HG03135 (cell line): ENCODE measurements around the gene PPP2R2B.

Experiments used
- ATAC-seq: cut with Tn5 transposase; IDR thresholded peaks from one replicate; pipeline ENCODE4 v1.9.1; 2021; ENCODE audit warnings: mild to moderate bottlenecking, moderate library complexity; ENCODE audit not compliant: unreplicated experiment

Gene PPP2R2B

GRCh38 chr5:146789712-146790653, 88.6 kb downstream of the PPP2R2B start:
- ATAC-seq, result no peak

DNA sequence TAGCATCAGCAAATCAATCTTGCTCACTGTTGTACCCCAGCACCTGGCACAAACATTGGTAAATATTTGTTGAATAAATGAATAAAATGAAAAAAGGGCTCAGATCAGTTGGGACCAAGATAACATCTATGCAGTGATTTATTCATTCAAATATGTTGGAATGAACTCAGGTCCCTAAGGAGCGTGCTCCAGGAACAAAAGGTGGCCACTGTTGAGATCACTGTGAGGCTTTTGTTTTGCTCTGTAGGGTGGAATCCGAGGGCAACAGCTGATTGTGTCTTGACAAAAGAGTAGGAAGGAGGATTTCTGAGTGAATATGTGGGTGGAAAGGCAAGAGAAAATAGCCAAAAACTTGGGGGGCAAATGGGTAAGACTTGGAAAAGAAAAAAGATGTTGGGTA, 89.7 kb downstream of the PPP2R2B start:
- ATAC-seq, result no peak

DNA sequence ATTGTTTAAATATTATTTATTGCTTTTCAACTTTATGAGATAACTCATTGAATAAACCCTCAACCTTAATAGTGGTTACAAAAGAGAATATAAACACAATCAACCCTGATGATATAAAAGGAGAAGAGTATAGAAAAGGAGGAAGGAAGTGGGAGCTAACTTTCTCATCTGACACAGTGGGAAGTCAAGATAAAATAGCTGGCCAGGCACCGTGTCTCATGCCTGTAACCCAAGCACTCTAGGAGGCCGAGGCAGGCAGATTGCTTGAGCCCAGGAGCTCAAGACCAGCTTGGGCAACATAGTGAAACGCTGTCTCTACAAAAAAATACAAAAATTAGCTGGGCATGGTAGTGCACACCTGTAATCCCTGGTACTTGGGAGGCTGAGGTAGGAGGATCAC, 93.5 kb downstream of the PPP2R2B start:
- ATAC-seq, result no peak

GRCh38 chr5:146781157-146781556, 97.4 kb downstream of the PPP2R2B start:
- no peak for ATAC-seq

- ATAC-seq, result no peak
These were observed 99.2 kb downstream of the PPP2R2B start for GRCh38 chr5:146779211-146779869.

DNA sequence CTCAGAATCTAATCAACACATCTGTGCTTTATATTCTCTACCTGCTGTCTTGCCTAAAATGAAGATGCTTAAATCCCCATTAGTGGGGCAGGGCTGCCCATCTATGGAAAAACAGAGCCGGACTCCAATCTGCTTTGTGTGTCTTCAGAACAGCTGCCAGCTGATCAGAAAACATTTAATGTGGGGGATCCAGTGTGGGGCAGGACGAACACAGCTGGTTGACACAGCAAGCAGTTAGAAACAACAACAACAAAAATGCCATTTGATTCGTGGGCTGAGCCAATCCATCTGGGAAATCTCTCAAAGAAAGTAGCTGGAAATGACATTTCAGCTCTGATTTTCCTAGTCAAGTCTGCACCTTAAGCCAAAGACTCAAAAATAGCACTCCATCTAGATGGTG, 99.8 kb downstream of the PPP2R2B start:
- ATAC-seq, result no peak

GRCh38 chr5:146778261-146778660, 100.3 kb downstream of the PPP2R2B start:
- ATAC-seq, result no peak

DNA sequence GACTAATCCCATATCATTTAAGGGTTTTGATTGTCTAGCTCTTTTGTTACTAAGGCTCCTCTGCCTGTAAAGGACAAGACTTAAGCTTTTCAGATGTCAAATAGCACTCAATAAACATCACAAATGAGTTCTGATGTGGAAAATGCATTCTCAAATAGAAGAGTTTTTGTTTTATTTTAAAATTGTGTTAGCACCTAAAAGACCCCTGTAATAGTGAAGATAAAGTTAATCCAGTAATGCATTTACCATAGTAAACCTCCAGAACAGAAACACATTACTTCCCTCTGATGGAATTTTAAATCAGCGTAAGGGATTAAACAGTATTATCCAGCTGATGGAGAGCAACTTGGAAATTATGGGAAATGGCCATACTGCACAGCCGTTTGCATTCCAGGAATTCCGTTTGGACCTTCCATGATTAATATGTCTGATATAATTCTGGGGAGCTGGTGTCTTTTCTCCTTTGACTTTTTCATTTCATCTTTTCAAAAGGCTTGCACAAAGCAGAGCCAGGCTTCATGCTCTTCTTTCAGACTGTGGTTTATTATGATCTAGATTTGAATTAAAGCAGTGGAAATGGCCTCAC, 105.6 kb downstream of the PPP2R2B start:
- no peak for ATAC-seq

- ATAC-seq, result no peak
These were observed 107.6 kb downstream of the PPP2R2B start for GRCh38 chr5:146770980-146771379.

DNA sequence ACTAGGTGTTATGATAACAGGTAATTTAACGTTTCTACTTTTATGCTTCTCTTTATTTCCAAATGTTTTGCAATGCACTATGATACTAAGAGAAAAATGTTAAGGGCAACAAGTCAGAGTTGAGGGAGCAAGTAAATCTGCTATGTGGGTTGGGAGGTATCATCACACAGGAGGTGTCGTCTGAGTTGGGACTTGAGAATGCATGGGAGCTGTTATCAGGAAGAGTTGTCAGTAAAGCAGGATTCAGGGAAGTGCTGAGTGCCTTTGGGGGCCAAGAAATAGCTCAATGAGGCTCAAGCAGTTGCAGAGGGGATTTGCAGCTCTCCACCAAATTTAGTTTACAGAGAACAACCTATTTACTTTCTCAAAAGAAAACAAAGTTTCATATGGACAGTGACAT, 108.0 kb downstream of the PPP2R2B start:
- ATAC-seq, result no peak

GRCh38 chr5:146767534-146767933, 111.0 kb downstream of the PPP2R2B start:
- no peak for ATAC-seq

DNA sequence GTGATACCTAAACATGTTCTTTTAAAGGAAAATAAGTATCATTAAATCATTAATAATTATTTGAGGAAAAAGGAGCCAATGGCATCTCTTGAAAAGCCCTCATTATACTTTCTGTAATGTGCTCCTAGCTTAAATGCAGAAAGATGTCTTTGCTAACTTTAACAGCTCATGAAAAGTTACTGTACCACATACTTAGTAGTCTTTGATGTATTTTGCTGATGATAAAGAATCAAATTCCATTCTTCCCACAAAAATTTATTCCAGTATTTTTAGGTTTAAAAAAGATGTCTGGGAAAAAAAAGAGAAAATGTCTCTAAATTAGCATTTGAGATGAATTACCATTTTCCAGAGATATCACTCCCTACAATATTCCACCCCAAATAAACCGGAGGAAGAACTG, 112.5 kb downstream of the PPP2R2B start:
- no peak for ATAC-seq

- ATAC-seq, result no peak
These were observed 113.3 kb downstream of the PPP2R2B start for GRCh38 chr5:146765089-146765832.

DNA sequence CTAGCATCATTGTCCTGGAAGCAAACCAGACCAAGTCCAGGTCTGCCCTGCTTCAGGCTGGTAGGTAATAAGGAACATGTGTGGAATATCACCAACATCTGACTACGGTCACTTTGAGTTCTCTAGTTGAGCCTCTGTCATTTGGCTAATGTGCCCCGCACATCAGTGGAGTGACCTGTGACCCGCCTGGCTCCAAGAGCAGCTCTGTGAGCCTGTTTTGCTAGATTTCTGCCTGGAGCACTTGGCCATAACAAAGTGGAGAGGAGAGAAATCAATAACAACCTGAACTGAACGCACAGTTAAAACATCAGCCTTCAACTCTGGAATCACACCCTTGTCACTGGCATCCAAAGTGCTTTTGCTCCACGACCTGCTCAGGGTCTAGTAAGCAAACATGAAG, 115.7 kb downstream of the PPP2R2B start:
- ATAC-seq, result no peak

- no peak for ATAC-seq
These were observed 116.7 kb downstream of the PPP2R2B start for GRCh38 chr5:146761811-146762210.

DNA sequence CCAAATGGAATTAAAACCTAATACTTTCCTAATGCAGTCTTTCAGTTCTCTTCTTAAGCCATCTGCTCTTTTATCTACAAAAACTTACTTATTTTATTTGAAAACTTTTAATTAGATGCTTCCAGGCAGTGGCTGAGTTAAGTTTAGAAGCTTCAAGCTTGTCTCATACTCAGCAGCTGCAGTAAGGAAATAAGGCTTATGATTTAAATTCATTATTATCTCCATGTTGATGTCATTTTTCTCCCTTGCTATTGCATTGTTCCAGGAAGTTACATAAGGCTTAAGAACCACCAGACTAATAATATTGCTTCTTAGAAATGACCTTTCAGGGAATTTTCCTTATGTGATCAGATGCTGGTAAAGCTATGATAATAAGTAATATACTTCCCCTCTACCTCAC, 119.6 kb downstream of the PPP2R2B start:
- no peak for ATAC-seq

GRCh38 chr5:146758076-146758475, 120.5 kb downstream of the PPP2R2B start:
- ATAC-seq, result no peak

DNA sequence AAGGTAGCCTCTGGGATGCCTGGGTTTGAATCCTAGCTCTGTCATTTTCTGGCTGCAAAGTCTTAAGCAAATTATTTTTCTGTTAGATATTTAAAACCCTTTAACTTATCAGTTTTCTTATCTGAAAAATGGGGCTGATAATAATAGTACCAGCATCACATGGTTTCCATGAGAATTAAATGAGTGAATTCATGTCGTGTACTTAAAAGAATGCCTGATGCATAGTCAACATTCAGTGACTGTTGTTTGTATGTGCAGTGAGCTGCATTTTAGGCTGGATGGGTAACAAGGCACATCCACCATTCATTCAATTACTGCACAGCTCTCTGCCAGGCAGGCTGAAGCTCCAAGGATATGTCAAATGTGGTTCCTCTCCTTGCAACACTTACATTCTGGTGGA, 122.0 kb downstream of the PPP2R2B start:
- ATAC-seq, result no peak

DNA sequence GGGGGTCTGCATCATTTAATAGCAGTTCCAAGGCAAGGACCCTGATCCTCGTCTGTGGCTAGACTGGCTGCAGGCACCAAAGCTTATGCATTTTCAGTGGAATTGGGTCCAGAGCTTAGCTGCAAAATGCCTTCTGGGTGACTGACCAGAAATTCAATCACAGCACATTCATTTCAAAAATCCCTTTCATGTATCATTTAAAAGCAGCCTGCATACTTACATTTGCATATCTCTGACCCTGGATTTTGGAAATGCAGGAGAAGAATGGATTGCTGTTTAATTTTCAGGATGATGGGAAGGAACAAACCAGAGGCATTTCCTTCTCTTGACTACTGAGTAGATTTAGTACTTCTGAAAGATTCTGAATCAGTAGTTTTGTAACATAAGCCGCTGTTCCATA, 122.8 kb downstream of the PPP2R2B start:
- no peak for ATAC-seq

- no peak for ATAC-seq
These were observed 123.9 kb downstream of the PPP2R2B start for GRCh38 chr5:146754621-146755020.

DNA sequence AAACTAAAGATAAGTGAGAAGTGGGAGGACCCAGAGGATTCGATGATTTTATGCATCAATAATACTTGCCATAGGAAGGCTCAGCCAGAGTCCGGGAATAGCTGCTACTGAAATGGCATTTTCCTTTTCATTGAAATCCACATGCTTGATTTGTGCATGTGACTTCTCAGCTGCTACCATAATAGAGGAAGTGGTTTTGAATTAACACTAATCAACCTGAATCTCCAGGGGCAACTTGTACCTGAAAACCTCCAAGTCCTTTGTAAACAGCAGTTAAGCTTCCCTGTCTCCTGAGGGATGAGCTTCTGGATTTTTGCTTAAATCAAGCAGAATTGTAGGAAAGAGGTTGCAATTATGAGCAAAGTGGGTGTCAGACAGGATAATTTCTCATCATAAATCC, 124.9 kb downstream of the PPP2R2B start:
- ATAC-seq, result no peak
